Motor neuron (in vitro differentiated cells): ENCODE results near the gene CHST5. TPM values are rescaled to one million over a fixed set of nuclear protein-coding genes. Genes with fewer than 3 reads are reported as not detected.

ENCODE experiments used
- ATAC-seq, 8 experiments: fragments of 200-7000 bp; cut with Tn5 transposase; replicated peaks in 6 of 8; 2 replicates each; pipeline ENCODE4 v1.8.0; 2021; ENCODE audit warnings: mild to moderate bottlenecking in 8 of 8, moderate library complexity in 8 of 8
- H3K27ac ChIP-seq, 2 donors: fragments of 250-450 bp; sonication (Bioruptor Pico); 2 replicates each; pipeline ENCODE4 v1.9.0; 2021; ENCODE audit warnings: antibody characterized with exemption in 2 of 2, mild to moderate bottlenecking in 2 of 2, moderate library complexity in 1 of 2
- H3K4me1 ChIP-seq, 2 donors: fragments of 250-450 bp; sonication (Bioruptor Pico); replicated peaks in 1 of 2; 2 replicates each; pipeline ENCODE4 v1.6.1; 2021; ENCODE audit warnings: antibody characterized with exemption in 2 of 2, mild to moderate bottlenecking in 2 of 2, moderate library complexity in 1 of 2
- H3K4me3 ChIP-seq, 5 donors: fragments of 250-450 bp; sonication (Bioruptor Pico); 2 replicates each; pipeline ENCODE4 v1.9.0; 2021; ENCODE audit warnings: antibody characterized with exemption in 5 of 5, mild to moderate bottlenecking in 5 of 5, moderate library complexity in 4 of 5
- WGBS, 10 experiments: fragments of 450-650 bp; shearing (Covaris generic); methylation state at CpG; one replicate each; pipeline ENCODE4 v1.0.0; 2022; 5-methylcytosine and 5-hydroxymethylcytosine counted together
- in situ Hi-C, 9 experiments: fragments of 400-800 bp; cut with MboI; loops; one replicate each; pipeline ENCODE4 v1.15.0; 2021; ENCODE audit warnings: low sequenced_read_pairs in 9 of 9, low pct_unique_long_range_greater_than_20kb in 2 of 9; ENCODE audit not compliant: unreplicated experiment in 9 of 9
- total RNA-seq, 8 experiments: library from RNA; unstranded; fragments of 300-600 nt; gene quantifications; 2 replicates each; pipeline versions ENCODE4 v1.2.3 to v1.2.4, GENCODE V29; 2022

Gene CHST5
- total RNA-seq, 8 experiments from 2014 or later: 0.20 to 1.5 (median 0.48) TPM

DNA sequence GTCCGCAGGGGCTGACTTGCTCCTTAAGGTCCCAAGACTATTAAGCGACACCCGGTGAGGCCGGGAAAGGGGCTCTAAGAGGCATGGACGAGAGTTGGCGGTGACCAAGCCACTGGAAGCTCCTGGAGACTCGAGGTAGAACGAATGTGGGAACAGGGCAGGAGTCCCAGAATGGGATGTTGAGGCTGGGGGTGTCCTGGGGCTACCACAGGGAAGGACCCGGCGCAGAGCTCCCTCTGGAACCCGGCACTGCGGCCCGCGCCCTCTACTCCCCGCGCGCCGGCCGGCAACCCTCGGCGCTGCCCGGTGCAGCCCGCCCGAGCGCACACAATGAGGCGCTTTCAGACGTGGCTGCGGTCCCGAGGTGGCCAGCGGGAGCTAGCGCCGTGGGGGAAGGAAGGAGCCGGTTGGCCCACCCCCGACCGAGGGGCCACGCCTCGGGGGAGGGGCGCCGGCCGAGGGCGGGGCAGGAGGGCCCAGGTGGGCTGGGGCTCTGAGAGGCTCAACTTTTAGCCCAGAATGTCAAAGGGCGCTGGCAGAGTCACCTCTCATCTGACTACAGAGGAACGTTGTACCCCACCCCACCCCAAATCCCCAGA is 40.7 kb downstream of the CHST5 start, which contains the start of gene CHST6:
Gene CHST6 (minus strand): TSS at position 366 of the 599 bp plus-strand sequence. CDS start 15,613 bp downstream, outside the sequence.
- WGBS, 10 experiments: 0 to 10% (median 0%) methylated on average over 1 to 2 of the region's 43 CpGs; no CpG with 5 or more reads in 5 of the 10 experiments
- H3K27ac ChIP-seq: no peak within 1 kb of the TSS

DNA sequence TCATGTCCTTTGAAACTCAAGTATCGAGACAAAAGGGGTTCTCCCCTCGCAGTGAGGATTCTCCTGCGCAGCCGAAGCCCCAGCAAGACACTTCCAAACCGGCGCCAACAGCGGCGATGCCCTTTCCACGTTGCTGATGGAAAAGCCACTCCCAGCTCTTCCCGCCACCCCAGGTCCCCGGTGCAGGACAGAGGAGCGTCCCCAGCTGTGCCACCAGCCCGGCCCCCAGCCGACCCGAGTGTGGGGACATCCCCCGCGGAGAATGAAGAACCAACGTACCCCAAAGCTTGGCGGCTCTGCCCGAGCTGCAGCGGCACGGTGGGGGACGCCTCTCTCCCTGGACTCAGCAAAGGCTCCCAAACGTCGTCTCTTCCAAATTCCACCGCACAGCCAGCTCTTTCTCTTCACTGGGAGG is 41.2 kb downstream of the CHST5 start:
- Histone ChIP-seq H3K4me1 (peaks cover 0 to 5% of the 10 kb centered on the region in 2 donors), H3K4me3 (peak overlapping the region; percentile 20 to 39 (median 33)), H3K27ac (no peak overlapping the region)
- WGBS, 10 experiments: 0 to 10% (median 0%) methylated on average over 1 to 2 of the region's 26 CpGs; no CpG with 5 or more reads in 7 of the 10 experiments
- ATAC-seq: peak in 6 of 8 experiments; percentile 16 to 55 (median 36)
- in situ Hi-C loops: loop anchor here in 1 of 9 experiments (25.0 kb wide), 1 partner anchor 268 kb away; no protein-coding TSS in a partner anchor

More for the DNA sequence above, 40.7 kb downstream of the CHST5 start, which contains the start of gene CHST6:
- in situ Hi-C loops: loop anchor here in 1 of 9 experiments (25.0 kb wide), 1 partner anchor 267 kb away; no protein-coding TSS in a partner anchor
- ATAC-seq: peak; percentile 32 to 90 (median 66)
- Histone ChIP-seq H3K4me1 (peaks cover 0 to 5% of the 10 kb centered on the region in 2 donors), H3K4me3 (peak within 1 kb of the TSS; percentile 20 to 39 (median 33))

DNA sequence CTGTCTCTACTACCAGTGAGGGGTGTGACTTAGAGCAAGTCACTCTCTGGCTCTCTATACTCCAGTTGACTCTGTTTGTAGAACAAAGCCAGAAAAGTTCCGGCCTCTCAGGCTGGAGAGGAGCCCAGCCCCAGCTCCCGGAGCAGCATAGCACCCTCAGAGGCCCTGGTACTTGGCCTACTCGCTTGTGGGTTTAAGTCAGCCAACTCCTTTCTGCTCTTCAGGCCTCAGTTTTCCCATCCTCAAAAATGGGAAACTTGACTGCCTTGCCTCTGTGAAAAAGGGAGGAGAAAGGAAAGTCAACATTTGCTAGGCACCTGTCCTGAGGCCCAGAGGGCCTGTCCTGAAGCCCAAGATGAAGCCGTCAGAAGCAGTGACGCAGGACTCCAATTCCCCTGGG is 41.7 kb downstream of the CHST5 start:
- peaks cover 0 to 5% of the 10 kb centered on the region in 2 donors for H3K4me1 ChIP-seq
- ATAC-seq: no peak
- 83 to 100% (median 87%) methylated on average over 2 to 5 of the region's 5 CpGs; no CpG with 5 or more reads in 6 of the 10 experiments for WGBS, 10 experiments
- no peak overlapping the region for H3K27ac ChIP-seq
- in situ Hi-C loops: loop anchor here in 1 of 9 experiments (25.0 kb wide), 1 partner anchor 268 kb away; no protein-coding TSS in a partner anchor
- H3K4me3 ChIP-seq: peak overlapping the region in 4 of 5 donors; percentile 20 to 39 (median 36)

DNA sequence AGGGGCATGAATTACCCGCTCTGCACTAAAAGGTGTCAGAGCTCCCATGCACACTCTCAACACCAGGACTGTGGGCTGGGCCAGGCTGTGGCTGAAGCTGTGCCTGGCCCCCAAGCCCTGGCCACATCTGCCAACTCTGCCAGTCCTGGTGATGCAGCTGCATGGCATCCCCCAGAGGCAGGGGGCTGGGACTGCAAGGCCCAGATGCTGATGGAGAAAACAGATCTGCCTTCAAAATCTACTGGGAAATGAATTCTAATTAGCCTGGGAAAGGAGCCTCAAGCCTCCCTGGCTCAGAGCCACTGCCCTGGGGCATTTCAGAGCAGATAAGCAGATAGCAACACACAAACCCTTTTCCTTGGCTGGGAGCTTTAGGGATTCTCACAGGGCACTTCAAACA is 44.0 kb downstream of the CHST5 start:
- Histone ChIP-seq H3K4me1 (no peaks in the 10 kb centered on the region), H3K4me3 (no peak overlapping the region), H3K27ac (no peak overlapping the region)
- peak in 6 of 8 experiments; percentile 36 to 56 (median 48) for ATAC-seq
- WGBS, 10 experiments: 17% methylated on average over 1 of the region's 1 CpG; no CpG with 5 or more reads in 9 of the 10 experiments
- in situ Hi-C loops: loop anchor here in 1 of 9 experiments (25.0 kb wide), 1 partner anchor 270 kb away; no protein-coding TSS in a partner anchor

DNA sequence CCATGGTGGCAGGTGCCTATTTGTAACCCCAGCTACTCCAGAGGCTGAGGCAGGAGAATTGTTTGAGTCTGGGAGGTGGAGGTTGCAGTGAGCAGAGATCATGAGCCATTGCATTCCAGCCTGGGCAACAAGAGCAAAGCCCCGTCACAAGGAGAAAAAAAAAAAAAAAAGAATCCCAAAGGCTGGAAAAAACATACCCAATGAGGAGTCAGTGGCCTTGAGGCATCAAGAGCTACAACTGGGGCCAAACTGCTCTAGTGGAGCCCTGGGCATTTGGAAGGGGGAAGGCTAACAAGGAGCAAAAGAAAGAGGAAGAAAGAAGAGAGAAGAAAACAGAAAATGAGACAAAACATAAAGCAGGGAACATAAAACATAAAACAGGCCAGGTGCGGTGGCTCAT is 47.6 kb downstream of the CHST5 start:
- in situ Hi-C loops: loop anchor here in 1 of 9 experiments (25.0 kb wide), 1 partner anchor 274 kb away; no protein-coding TSS in a partner anchor
- Histone ChIP-seq H3K4me3 (no peak overlapping the region), H3K4me1 (no peaks in the 10 kb centered on the region), H3K27ac (no peak overlapping the region)
- no peak for ATAC-seq
- WGBS, 10 experiments: 47 to 100% (median 91%) methylated on average over 1 to 2 of the region's 2 CpGs

DNA sequence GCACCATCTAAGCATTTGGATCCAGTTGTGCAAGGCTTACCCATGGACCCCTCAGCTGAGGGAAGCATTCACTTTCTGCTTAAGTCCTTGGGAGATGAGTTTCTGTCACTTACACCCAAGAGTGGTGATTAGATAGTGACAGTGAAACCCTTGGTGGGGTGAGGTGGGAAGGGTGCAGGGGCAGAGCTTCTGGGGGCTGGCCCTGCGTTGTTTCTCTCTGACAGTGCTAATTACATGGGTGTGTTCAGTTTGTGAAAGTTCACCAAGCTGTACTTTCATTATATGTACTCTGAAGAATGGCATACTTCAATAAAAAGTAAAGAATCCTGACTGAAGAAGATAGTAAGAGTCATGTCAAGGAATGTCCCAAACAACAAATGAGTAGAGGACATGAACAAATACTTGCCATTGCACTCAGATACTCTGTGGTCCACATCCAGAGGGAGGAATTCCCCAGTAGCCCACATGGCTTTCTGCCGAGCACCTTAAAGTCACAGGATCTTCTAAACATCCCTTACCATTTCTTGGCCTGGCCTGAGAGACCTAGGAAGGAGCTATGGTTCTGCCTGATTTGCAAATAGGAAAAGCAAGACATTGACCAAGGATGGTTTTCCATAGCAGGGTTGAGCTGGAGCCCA is 49.1 kb downstream of the CHST5 start:
- Histone ChIP-seq H3K27ac (no peak overlapping the region), H3K4me1 (no peaks in the 10 kb centered on the region), H3K4me3 (no peak overlapping the region)
- in situ Hi-C loops: loop anchor here in 1 of 9 experiments (25.0 kb wide), 1 partner anchor 276 kb away; no protein-coding TSS in a partner anchor
- peak in 2 of 8 experiments; percentile 36 to 71 for ATAC-seq
- WGBS, 10 experiments: 0 to 100% (median 83%) methylated on average over 1 of the region's 2 CpGs; no CpG with 5 or more reads in 5 of the 10 experiments

DNA sequence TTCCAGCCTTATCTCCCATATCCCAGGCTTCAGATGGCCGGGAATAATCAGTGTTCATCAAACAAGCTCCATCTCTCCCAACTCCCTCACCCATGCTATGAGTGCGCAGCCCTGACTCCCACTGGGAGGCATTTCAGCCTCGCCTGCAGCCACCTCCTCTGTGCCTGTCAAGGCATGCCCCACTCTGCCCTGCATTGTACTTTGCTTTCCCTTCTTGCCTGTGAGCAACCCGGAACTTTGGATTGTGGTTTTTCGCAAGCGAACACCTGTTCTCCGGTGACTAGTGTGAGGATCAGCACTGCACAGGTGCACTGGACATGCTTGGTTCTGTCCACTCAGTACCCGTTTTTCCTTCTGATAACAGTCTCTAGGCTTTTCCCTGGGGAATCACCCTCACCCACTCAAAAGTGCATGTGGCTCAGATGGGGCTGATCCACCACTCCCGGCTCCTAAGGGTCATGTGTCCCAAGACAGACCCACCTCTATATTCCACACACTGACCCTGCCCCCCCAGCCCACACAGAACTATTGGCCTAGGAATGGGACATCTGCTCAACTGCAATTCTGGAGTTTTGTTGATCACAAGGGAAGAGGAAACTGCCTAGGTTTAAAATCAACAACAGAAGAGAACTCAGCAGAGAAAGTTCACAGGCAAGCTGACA is 49.8 kb downstream of the CHST5 start:
- no peaks in the 10 kb centered on the region for H3K4me1 ChIP-seq
- in situ Hi-C loops: loop anchor here in 1 of 9 experiments (25.0 kb wide), 1 partner anchor 276 kb away; no protein-coding TSS in a partner anchor
- H3K27ac ChIP-seq: no peak overlapping the region
- ATAC-seq: peak in 1 of 8 experiments; percentile 19
- 67 to 100% (median 83%) methylated on average over 1 to 7 of the region's 9 CpGs; no CpG with 5 or more reads in 5 of the 10 experiments for WGBS, 10 experiments
- H3K4me3 ChIP-seq: no peak overlapping the region

DNA sequence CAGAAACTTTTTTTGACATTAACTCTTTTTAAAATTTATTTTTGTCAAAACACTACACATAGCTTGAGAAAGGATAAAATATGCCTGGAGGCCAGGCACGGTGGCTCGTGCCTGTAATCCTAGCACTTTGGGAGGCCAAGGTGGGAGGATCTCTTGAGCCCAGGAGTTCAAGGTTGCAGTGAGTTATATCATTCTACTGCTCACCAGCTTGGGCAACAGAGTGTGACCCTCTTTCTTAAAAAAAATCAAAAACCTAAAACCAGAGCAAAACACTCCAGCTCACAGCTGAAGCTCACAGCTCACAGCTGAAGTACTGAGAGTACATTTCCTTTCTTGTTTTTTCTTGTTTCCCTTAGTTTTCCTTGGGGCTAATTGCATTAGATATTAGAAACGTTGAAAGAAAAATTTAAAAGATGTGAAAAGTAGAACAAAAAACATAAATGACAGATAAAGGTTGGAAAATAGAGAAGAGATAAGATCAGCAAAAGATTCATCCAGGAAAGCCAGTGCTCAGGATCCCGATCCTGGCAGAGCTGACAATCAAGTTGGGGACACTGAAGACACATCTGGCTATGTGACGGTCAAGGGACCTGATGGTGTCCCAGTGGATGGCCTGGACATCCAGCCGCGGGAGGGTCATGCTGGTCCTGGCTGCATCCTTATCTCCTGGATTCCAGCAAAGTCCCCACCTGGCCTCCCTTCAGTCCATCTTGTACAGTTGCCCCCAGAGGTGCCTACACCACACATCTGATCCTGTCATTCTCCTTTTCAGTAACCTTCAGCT is 50.5 kb downstream of the CHST5 start:
- Histone ChIP-seq H3K4me1 (no peaks in the 10 kb centered on the region), H3K4me3 (no peak overlapping the region)

DNA sequence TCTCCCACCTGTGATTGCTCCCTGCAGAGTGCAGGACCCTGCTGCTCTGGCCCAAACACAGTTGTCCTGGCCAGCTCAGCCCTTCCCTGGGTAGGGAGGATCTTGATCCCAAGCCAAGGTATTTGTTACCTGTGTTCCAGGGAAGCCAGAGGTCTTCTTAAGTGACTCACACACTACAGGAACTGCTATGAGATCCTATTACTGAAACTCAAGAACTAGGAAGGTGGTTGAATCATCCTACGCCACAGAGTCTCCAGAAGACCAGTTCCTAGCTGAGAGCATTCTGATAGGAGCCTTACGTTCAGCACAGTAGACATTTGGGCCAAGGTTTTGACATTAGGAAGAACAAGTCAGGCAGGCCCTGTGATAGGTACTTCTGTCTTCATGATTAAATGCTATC is 52.7 kb downstream of the CHST5 start:
- no peak for ATAC-seq
- WGBS, 10 experiments: 86 to 100% (median 95%) methylated on average over 1 to 2 of the region's 2 CpGs; no CpG with 5 or more reads in 7 of the 10 experiments
- in situ Hi-C loops: loop anchor here in 1 of 9 experiments (25.0 kb wide), 1 partner anchor 279 kb away; no protein-coding TSS in a partner anchor
- no peaks in the 10 kb centered on the region for H3K4me1 ChIP-seq
- no peak overlapping the region for H3K4me3 ChIP-seq
- no peak overlapping the region for H3K27ac ChIP-seq

More for the DNA sequence above, 50.5 kb downstream of the CHST5 start:
- 29 to 98% (median 83%) methylated on average over 1 to 7 of the region's 7 CpGs; no CpG with 5 or more reads in 1 of the 10 experiments for WGBS, 10 experiments
- in situ Hi-C loops: loop anchor here in 1 of 9 experiments (25.0 kb wide), 1 partner anchor 277 kb away; no protein-coding TSS in a partner anchor
- no peak for ATAC-seq
- no peak overlapping the region for H3K27ac ChIP-seq

DNA sequence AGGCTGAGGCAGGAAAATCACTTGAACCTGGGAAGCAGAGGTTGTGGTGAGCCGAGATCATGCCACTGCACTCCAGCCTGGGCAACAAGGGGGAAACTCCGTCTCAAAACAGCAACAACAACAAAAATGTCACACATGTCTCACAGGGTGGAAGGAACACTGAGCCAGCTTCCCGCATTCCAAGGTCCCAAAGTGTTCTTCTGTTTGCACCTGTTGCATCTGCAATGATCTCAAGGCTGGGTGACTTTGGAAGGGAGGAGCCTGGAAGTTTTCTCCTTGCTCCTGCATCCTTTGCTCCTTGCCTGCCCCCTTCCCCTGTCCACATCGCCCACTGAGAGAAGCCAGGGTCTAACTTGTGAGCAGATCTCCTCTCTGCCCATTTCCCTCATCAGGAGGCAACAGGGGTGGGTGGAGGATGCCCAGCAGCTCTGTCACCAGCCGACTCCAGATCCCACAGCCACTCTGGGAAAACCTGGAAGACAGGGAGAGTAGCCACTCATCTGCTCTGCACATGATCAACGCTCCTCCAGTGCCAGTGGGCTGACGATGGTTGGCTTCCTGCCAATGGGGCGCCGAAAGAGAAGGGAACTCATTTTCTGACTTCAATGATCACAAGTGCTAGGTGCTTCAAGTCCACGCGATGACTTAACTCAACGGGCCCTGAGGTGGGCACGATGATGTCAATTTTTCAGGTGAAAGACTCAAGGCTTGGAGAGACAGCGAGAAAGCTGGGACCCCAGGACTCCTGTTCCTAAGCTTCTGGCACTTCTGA is 53.3 kb downstream of the CHST5 start:
- Histone ChIP-seq H3K27ac (no peak overlapping the region), H3K4me1 (no peaks in the 10 kb centered on the region), H3K4me3 (no peak overlapping the region)
- 40 to 93% (median 84%) methylated on average over 1 to 9 of the region's 14 CpGs; no CpG with 5 or more reads in 5 of the 10 experiments for WGBS, 10 experiments
- in situ Hi-C loops: loop anchor here in 1 of 9 experiments (25.0 kb wide), 1 partner anchor 280 kb away; no protein-coding TSS in a partner anchor
- ATAC-seq: no peak

DNA sequence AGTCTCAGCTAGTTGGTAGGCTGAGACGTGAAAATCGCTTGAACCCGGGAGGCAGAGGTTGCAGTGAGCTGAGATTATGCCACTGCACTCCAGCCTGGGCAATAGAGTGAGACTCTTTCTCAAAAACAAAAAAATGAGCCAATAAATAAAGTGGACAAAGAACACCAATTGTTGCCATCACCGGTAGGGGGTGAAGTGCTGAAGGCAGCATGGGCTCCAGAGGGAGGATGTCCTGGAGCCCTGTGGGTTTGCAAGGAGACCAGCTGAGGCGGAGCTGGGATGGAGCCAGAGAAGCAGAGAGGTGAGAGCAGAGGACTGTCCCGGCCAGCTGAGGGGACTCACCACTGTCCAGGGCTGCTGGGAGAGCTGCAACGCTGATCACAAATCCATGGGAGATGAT is 54.4 kb downstream of the CHST5 start:
- no peak overlapping the region for H3K27ac ChIP-seq
- no peaks in the 10 kb centered on the region for H3K4me1 ChIP-seq
- WGBS, 10 experiments: 60 to 100% (median 85%) methylated on average over 1 to 6 of the region's 7 CpGs; no CpG with 5 or more reads in 2 of the 10 experiments
- no peak overlapping the region for H3K4me3 ChIP-seq
- in situ Hi-C loops: loop anchor here in 1 of 9 experiments (25.0 kb wide), 1 partner anchor 281 kb away; no protein-coding TSS in a partner anchor
- ATAC-seq: no peak
